Endothelial cell (in vitro differentiated cells): Measurements from ENCODE around the gene FAM13C. TPM values are rescaled to one million over a fixed set of nuclear protein-coding genes. Genes with fewer than 3 reads are reported as not detected.

Experiments
- DNase-seq: peaks from one replicate; pipeline ENCODE4 v3.0.0; 2021; ENCODE audit warnings: low spot score
- H3K27ac Mint-ChIP-seq: one replicate; pipeline ENCODE4 v1.8.0; 2021; ENCODE audit warnings: mixed read lengths, inconsistent platforms; ENCODE audit not compliant: unreplicated experiment
- H3K27me3 Mint-ChIP-seq: one replicate; pipeline ENCODE4 v1.8.0; 2021; ENCODE audit warnings: mild to moderate bottlenecking, moderate library complexity, mixed read lengths, inconsistent platforms; ENCODE audit not compliant: unreplicated experiment
- H3K36me3 Mint-ChIP-seq: one replicate; pipeline ENCODE4 v1.8.0; 2021; ENCODE audit warnings: mild to moderate bottlenecking, low read depth, mixed read lengths, inconsistent platforms; ENCODE audit not compliant: unreplicated experiment
- H3K4me1 Mint-ChIP-seq: one replicate; pipeline ENCODE4 v1.8.0; 2021; ENCODE audit warnings: mild to moderate bottlenecking, mixed read lengths, inconsistent platforms; ENCODE audit not compliant: unreplicated experiment
- H3K4me3 Mint-ChIP-seq: one replicate; pipeline ENCODE4 v1.8.0; 2021; ENCODE audit warnings: mild to moderate bottlenecking, mixed read lengths, inconsistent platforms; ENCODE audit not compliant: unreplicated experiment
- H3K9me3 Mint-ChIP-seq: one replicate; pipeline ENCODE4 v1.8.0; 2021; ENCODE audit warnings: mixed read lengths, inconsistent platforms; ENCODE audit not compliant: unreplicated experiment
- CTCF ChIP-seq: fragments of 200-600 bp; sonication (generic); IDR thresholded peaks from one replicate; pipeline ENCODE4 v1.5.0; 2021; ENCODE audit warnings: antibody characterized with exemption; ENCODE audit not compliant: unreplicated experiment
- total RNA-seq: library from RNA; stranded (reverse); fragmentation: NEBNext Ultra II Directional; extraction: Animal tissue kit (Norgen Biotek cat#: 25700); gene quantifications from one replicate; pipeline ENCODE4 v1.2.1, GENCODE V29; 2021; ENCODE audit not compliant: unreplicated experiment

FAM13C gene
- total RNA-seq, 1 donor from 2014 or later = 57.9 TPM

- Mint-ChIP-seq H3K27ac (no peak overlapping the region), H3K4me3 (no peak overlapping the region), H3K4me1 (peaks cover 5% of the 10 kb centered on the region), H3K9me3 (no peaks in the 10 kb centered on the region), H3K36me3 (peaks cover 22% of the 10 kb centered on the region), H3K27me3 (peaks cover 2% of the 10 kb centered on the region)
- TF ChIP-seq CTCF = no peak
- no peak for DNase-seq
Observed at GRCh38 chr10:59312247-59312646, 50.1 kb downstream of the FAM13C start.

GRCh38 chr10:59311025-59311424 is 51.3 kb downstream of the FAM13C start:
- no peak for DNase-seq
- Mint-ChIP-seq H3K4me1 (peaks cover 5% of the 10 kb centered on the region), H3K27ac (no peak overlapping the region), H3K36me3 (peaks cover 22% of the 10 kb centered on the region), H3K4me3 (no peak overlapping the region), H3K27me3 (peaks cover 2% of the 10 kb centered on the region), H3K9me3 (no peaks in the 10 kb centered on the region)
- TF ChIP-seq CTCF = no peak

GRCh38 chr10:59310324-59310914 is 51.9 kb downstream of the FAM13C start:
- H3K27me3 Mint-ChIP-seq = peaks cover 2% of the 10 kb centered on the region
- no peaks in the 10 kb centered on the region for H3K9me3 Mint-ChIP-seq
- peaks cover 22% of the 10 kb centered on the region for H3K36me3 Mint-ChIP-seq
- peaks cover 5% of the 10 kb centered on the region for H3K4me1 Mint-ChIP-seq
- no peak for DNase-seq
- TF ChIP-seq CTCF = no peak
- no peak overlapping the region for H3K4me3 Mint-ChIP-seq
- no peak overlapping the region for H3K27ac Mint-ChIP-seq

GRCh38 chr10:59304521-59305097 is 57.7 kb downstream of the FAM13C start:
- peaks cover 23% of the 10 kb centered on the region for H3K36me3 Mint-ChIP-seq
- H3K4me3 Mint-ChIP-seq = no peak overlapping the region
- no peaks in the 10 kb centered on the region for H3K9me3 Mint-ChIP-seq

More at GRCh38 chr10:59304521-59305097, 57.7 kb downstream of the FAM13C start:
- Mint-ChIP-seq H3K27me3 (peaks cover 5% of the 10 kb centered on the region), H3K27ac (no peak overlapping the region), H3K4me1 (peaks cover 8% of the 10 kb centered on the region)
- no peak for TF ChIP-seq CTCF
- no peak for DNase-seq
